ENCODE measurements around the gene PRTN3. TPM values are rescaled to one million over a fixed set of nuclear protein-coding genes. Genes with fewer than 3 reads are reported as not detected.

PRTN3 gene
- total RNA-seq, 1 donor from 2014 or later: not detected

DNA sequence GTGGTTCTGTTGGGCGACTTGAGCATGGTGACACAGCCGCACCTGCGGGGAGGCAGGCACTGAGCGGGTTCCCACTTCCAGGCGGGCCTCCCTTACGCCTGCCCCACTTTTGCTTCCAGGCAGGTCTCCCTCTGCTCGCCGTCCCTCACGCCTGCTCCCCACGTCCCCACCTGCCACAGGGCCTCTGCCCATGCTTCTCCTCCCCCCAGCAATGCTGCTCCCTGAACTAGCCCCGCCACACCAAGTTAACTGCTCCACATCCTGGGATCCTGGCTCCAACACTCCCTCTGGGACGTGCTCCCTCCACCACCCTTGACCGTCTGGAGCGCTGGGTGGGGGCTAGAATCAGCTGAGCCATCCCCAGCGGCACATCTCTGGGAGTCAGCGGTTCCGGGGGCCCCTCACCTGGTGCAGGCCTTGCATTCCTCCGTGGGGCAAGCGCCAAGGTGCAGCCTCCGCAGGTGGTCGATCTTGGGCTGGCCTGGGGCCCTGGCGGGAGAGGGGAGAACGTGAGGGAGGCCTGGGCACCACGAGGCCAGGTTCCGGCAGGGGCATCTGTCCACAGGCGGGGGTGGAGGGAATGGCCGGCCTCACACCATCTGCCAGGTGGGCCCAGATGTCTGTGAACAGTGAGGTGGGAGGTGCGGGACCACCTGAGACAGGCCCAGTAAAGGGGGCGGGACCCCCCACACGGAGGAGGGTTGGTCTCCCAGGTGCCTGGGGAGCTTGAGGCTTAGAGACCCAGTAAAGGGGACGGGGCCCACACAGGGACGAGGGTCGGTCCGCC is 27.9 kb downstream of the PRTN3 start:
- no peak for ATAC-seq
- peak overlapping the region; percentile 58 for H3K27ac ChIP-seq
- DNase-seq: no peak
- H3K4me3 ChIP-seq: no peak overlapping the region
- no peaks in the 10 kb centered on the region for H3K9me3 ChIP-seq
- H3K36me3 ChIP-seq: peaks cover 8% of the 10 kb centered on the region
- no peaks in the 10 kb centered on the region for H3K27me3 ChIP-seq
- intact Hi-C loops (cut with DNase I): no loop called here
- TF ChIP-seq CTCF (IDR thresholded peaks at IDR 0.05): no peak
- H3K4me1 ChIP-seq: peaks cover 19% of the 10 kb centered on the region

DNA sequence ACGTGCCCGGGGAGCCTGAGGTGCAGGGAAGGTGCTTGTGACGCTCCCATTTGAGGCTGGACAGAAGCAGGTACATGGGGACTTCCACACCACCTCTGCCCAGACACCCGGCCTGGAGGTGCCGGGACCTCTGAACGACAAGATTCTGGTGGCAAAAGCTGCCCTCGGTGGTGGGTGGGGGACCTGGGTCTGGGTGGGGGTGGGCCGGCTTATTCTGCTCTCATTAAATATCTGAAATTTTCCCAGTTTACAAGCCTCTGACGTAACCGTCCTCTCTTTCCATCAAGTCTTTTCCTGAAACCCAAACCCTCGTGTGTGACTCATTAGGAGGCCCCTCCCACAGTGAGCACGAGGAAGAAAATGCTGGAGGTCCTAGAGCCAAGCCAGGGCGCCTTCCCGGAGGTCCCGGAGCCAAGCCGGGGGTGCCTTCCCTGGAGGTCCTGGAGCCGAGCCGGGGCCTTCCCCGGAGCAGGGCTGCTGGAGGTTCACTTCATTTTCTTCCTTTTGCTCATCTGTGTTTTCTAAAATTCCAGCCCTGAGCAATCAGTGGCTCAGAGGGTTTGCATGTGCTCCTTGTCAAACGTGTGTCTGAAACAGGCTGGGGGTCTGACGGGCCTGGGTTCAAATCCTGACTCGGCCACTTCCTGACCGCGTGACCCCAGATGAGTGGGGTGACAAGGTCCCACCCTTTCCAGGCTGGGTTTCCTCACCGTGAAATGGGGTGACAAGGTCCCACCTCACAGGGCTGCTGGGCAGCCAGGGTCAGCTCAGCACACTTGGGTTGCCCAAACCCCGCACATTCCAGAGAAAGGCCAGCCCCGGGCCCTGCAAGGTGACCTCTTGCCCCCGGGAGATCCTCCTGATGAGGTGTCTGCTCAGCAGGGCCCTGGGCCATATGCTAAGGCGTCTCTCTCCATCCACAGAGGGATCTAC is 28.7 kb downstream of the PRTN3 start:
- DNase-seq: no peak
- ATAC-seq: peak; percentile 2
- intact Hi-C loops (cut with DNase I): no loop called here

GRCh38 chr19:870314-870713 is 29.5 kb downstream of the PRTN3 start:
- ATAC-seq: no peak
- no peak for TF ChIP-seq CTCF (IDR thresholded peaks at IDR 0.05)
- Histone ChIP-seq H3K27me3 (no peaks in the 10 kb centered on the region), H3K27ac (peak overlapping the region; percentile 60), H3K4me3 (no peak overlapping the region), H3K9me3 (no peaks in the 10 kb centered on the region), H3K36me3 (peaks cover 16% of the 10 kb centered on the region), H3K4me1 (peaks cover 16% of the 10 kb centered on the region)
- no peak for DNase-seq
- intact Hi-C loops (cut with DNase I): no loop called here

More for the DNA sequence above, 28.7 kb downstream of the PRTN3 start:
- H3K4me3 ChIP-seq: no peak overlapping the region
- H3K27ac ChIP-seq: peak overlapping the region; percentile 60
- no peaks in the 10 kb centered on the region for H3K27me3 ChIP-seq
- peaks cover 16% of the 10 kb centered on the region for H3K4me1 ChIP-seq
- no peaks in the 10 kb centered on the region for H3K9me3 ChIP-seq
- H3K36me3 ChIP-seq: peaks cover 12% of the 10 kb centered on the region
- TF ChIP-seq CTCF (IDR thresholded peaks at IDR 0.05): no peak

- peak; percentile 81 for DNase-seq
- peak; percentile 0 for ATAC-seq
- no peak for TF ChIP-seq CTCF (IDR thresholded peaks at IDR 0.05)
- no peak overlapping the region for H3K4me3 ChIP-seq
- no peaks in the 10 kb centered on the region for H3K9me3 ChIP-seq
- H3K4me1 ChIP-seq: peaks cover 16% of the 10 kb centered on the region
- intact Hi-C loops (cut with DNase I): no loop called here
- no peaks in the 10 kb centered on the region for H3K27me3 ChIP-seq
- H3K27ac ChIP-seq: peak overlapping the region; percentile 60
- H3K36me3 ChIP-seq: peaks cover 23% of the 10 kb centered on the region
Measured at GRCh38 chr19:870963-871401, 30.2 kb downstream of the PRTN3 start.

- TF ChIP-seq CTCF (IDR thresholded peaks at IDR 0.05): no peak
- H3K27me3 ChIP-seq: no peaks in the 10 kb centered on the region
- peaks cover 27% of the 10 kb centered on the region for H3K36me3 ChIP-seq
- peaks cover 16% of the 10 kb centered on the region for H3K4me1 ChIP-seq
- peak overlapping the region; percentile 86 for H3K27ac ChIP-seq
- DNase-seq: no peak
- intact Hi-C loops (cut with DNase I): no loop called here
- peak overlapping the region; percentile 34 for H3K4me3 ChIP-seq
- no peak for ATAC-seq
- no peaks in the 10 kb centered on the region for H3K9me3 ChIP-seq
Measured at GRCh38 chr19:871446-872265, 30.9 kb downstream of the PRTN3 start.

Data from upper lobe of right lung (tissue), 1 donor.